ENCODE results near the gene OPRM1.

DNA sequence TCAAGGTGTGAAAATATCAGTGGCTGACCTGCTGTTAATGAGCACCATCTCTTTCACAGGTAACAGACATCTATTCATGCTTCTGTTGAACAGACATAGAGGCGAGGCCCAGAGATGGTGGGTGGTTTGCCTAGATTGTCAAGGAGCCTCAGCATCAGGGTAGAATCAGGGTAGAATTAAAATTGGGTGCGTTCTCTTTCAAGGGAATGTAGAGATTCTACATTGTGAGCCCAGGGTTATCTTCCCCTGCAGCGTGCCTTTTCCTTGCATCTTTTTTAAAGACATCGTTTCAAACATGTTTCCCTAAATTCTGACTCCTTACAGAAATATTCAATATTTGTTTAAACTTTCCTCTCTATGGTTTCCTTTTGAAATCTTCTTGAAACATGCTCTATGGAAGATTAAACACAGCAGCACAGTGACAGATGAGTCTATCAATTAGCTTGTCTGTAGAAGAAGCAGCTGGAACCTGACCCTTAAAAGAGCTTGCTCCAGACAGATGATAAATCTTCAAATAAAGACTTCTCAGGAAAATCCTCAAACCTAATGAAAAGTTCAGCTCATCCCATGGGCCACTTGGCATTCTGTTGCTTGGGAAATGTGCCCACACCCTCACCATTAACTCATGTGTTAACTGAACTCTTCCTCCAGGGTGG is 197.7 kb downstream of the OPRM1 start:
- TF ChIP-seq, protein P1, sequence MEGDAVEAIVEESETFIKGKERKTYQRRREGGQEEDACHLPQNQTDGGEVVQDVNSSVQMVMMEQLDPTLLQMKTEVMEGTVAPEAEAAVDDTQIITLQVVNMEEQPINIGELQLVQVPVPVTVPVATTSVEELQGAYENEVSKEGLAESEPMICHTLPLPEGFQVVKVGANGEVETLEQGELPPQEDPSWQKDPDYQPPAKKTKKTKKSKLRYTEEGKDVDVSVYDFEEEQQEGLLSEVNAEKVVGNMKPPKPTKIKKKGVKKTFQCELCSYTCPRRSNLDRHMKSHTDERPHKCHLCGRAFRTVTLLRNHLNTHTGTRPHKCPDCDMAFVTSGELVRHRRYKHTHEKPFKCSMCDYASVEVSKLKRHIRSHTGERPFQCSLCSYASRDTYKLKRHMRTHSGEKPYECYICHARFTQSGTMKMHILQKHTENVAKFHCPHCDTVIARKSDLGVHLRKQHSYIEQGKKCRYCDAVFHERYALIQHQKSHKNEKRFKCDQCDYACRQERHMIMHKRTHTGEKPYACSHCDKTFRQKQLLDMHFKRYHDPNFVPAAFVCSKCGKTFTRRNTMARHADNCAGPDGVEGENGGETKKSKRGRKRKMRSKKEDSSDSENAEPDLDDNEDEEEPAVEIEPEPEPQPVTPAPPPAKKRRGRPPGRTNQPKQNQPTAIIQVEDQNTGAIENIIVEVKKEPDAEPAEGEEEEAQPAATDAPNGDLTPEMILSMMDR (IDR thresholded peaks at IDR 0.05; ENCODE audit: borderline replicate concordance, extremely low read depth, low read length, poor library complexity, severe bottlenecking): no peak
- no peak for TF ChIP-seq EZH2 (IDR thresholded peaks at IDR 0.05; ENCODE audit: borderline replicate concordance, low read depth, low read length, severe bottlenecking)
